ENCODE results near the gene TMEFF1.

Gene TMEFF1

GRCh38 chr9:100591139-100591538, 118.2 kb downstream of the TMEFF1 start:
- Histone ChIP-seq H4K20me1 (ENCODE audit: low read depth, low read length) (no peaks in the 10 kb centered on the region), H3K79me2 (ENCODE audit: insufficient read depth, low read length) (no peaks in the 10 kb centered on the region), H3K4me3 (ENCODE audit: insufficient read depth, low read length, poor library complexity, severe bottlenecking) (no peak overlapping the region), H3K4me2 (ENCODE audit: low read depth, low read length, poor library complexity, severe bottlenecking) (no peak overlapping the region), H3K9me2 (replicated peaks; ENCODE audit: insufficient read depth, low read length) (no peaks in the 10 kb centered on the region), H3K9ac (ENCODE audit: low read length) (no peak overlapping the region), H2AFZ (ENCODE audit: low read depth, low read length, severe bottlenecking) (no peak overlapping the region), H3K36me3 (ENCODE audit: low read length) (no peaks in the 10 kb centered on the region), H3F3A (ENCODE audit: insufficient read depth) (no peaks in the 10 kb centered on the region), H3K9me3 (ENCODE audit: insufficient read depth, low read length) (no peaks in the 10 kb centered on the region), H3K27me3 (ENCODE audit: low read length) (no peaks in the 10 kb centered on the region), H3K27ac (ENCODE audit: low read depth, low read length) (no peak overlapping the region)
- TF ChIP-seq CTCF (IDR thresholded peaks at IDR 0.05; ENCODE audit: insufficient read depth, low read length, poor library complexity, severe bottlenecking), result no peak
- no peak for TF ChIP-seq EZH2phosphoT487 (conservative IDR thresholded peaks at IDR 0.05; ENCODE audit: low read length)

- no peaks in the 10 kb centered on the region for H3F3A ChIP-seq (ENCODE audit: insufficient read depth)
- H3K27me3 ChIP-seq (ENCODE audit: low read length), result no peaks in the 10 kb centered on the region
- no peaks in the 10 kb centered on the region for H3K9me3 ChIP-seq (ENCODE audit: insufficient read depth, low read length)
- no peak for TF ChIP-seq EZH2phosphoT487 (conservative IDR thresholded peaks at IDR 0.05; ENCODE audit: low read length)
- TF ChIP-seq CTCF (IDR thresholded peaks at IDR 0.05; ENCODE audit: insufficient read depth, low read length, poor library complexity, severe bottlenecking), result no peak
- H3K4me2 ChIP-seq (ENCODE audit: low read depth, low read length, poor library complexity, severe bottlenecking), result no peak overlapping the region
- H2AFZ ChIP-seq (ENCODE audit: low read depth, low read length, severe bottlenecking), result no peak overlapping the region
- H3K27ac ChIP-seq (ENCODE audit: low read depth, low read length), result no peak overlapping the region
- H4K20me1 ChIP-seq (ENCODE audit: low read depth, low read length), result no peaks in the 10 kb centered on the region
- H3K4me3 ChIP-seq (ENCODE audit: insufficient read depth, low read length, poor library complexity, severe bottlenecking), result no peak overlapping the region
- no peaks in the 10 kb centered on the region for H3K79me2 ChIP-seq (ENCODE audit: insufficient read depth, low read length)
- no peak overlapping the region for H3K9ac ChIP-seq (ENCODE audit: low read length)
- no peaks in the 10 kb centered on the region for H3K36me3 ChIP-seq (ENCODE audit: low read length)
- no peaks in the 10 kb centered on the region for H3K9me2 ChIP-seq (replicated peaks; ENCODE audit: insufficient read depth, low read length)
Measured at GRCh38 chr9:100591639-100592412, 118.9 kb downstream of the TMEFF1 start.

GRCh38 chr9:100595391-100596199, 122.6 kb downstream of the TMEFF1 start:
- H3K9me3 ChIP-seq (ENCODE audit: insufficient read depth, low read length), result no peaks in the 10 kb centered on the region
- no peak overlapping the region for H2AFZ ChIP-seq (ENCODE audit: low read depth, low read length, severe bottlenecking)
- no peak overlapping the region for H3K4me2 ChIP-seq (ENCODE audit: low read depth, low read length, poor library complexity, severe bottlenecking)
- no peaks in the 10 kb centered on the region for H3F3A ChIP-seq (ENCODE audit: insufficient read depth)
- H3K9me2 ChIP-seq (replicated peaks; ENCODE audit: insufficient read depth, low read length), result no peaks in the 10 kb centered on the region
- no peaks in the 10 kb centered on the region for H3K79me2 ChIP-seq (ENCODE audit: insufficient read depth, low read length)
- no peaks in the 10 kb centered on the region for H3K36me3 ChIP-seq (ENCODE audit: low read length)
- no peaks in the 10 kb centered on the region for H4K20me1 ChIP-seq (ENCODE audit: low read depth, low read length)
- H3K4me3 ChIP-seq (ENCODE audit: insufficient read depth, low read length, poor library complexity, severe bottlenecking), result no peak overlapping the region
- no peaks in the 10 kb centered on the region for H3K27me3 ChIP-seq (ENCODE audit: low read length)
- no peak for TF ChIP-seq EZH2phosphoT487 (conservative IDR thresholded peaks at IDR 0.05; ENCODE audit: low read length)
- peak; percentile 82 for TF ChIP-seq CTCF (IDR thresholded peaks at IDR 0.05; ENCODE audit: insufficient read depth, low read length, poor library complexity, severe bottlenecking)
- H3K9ac ChIP-seq (ENCODE audit: low read length), result no peak overlapping the region
- no peak overlapping the region for H3K27ac ChIP-seq (ENCODE audit: low read depth, low read length)

Data from SU-DHL-6 (cell line).